K562 (cell line): ENCODE measurements around the gene PIK3R2. TPM values are rescaled to one million over a fixed set of nuclear protein-coding genes. Genes with fewer than 3 reads are reported as not detected.
A peak's percentile ranks its signal among the peaks of the same experiment; 100 is the strongest.

Experiments used
- ATAC-seq: fragments of 200-7000 bp; cut with Tn5 transposase; 3 replicates; pipeline ENCODE4 v1.9.1; 2020; ENCODE audit warnings: moderate library complexity
- BruUV-seq: library from RNA; stranded (reverse); fragments of 400-500 nt; replicated peaks from 2 replicates; lab custom pipeline; 2021; lab: Mats Ljungman, UMichigan
- CTCF ChIA-PET: fragments of 300-600 bp; formaldehyde crosslinking; extraction: SDS; loops from one replicate; lab custom pipeline; 2021; ENCODE audit warnings: low intra/inter-chr PET ratio; lab: Yijun Ruan, JAX
- POLR2A ChIA-PET: fragments of 300-600, 350-650 bp; sonication (Branson Sonifier 250); formaldehyde crosslinking; extraction: SDS; loops from one replicate; lab custom pipeline; 2021; ENCODE audit warnings: antibody characterized with exemption, inconsistent platforms; lab: Yijun Ruan, JAX
- DNase-seq, 4 experiments: peaks; one replicate each; pipeline versions ENCODE4 v3.0.0 to v3.0.0-alpha.2; 2011 to 2018; ENCODE audit warnings: low spot score in 3 of 4, mixed read lengths in 3 of 4; ENCODE audit errors: extremely low read depth in 1 of 4
- FAIRE-seq: peaks from 2 replicates; lab custom pipeline; 2011; peaks lifted over from hg19 to GRCh38; lab: Jason Lieb, UNC
- H2AFZ ChIP-seq: 2 replicates; pipeline ENCODE4 v1.6.0; 2011; ENCODE audit warnings: low read depth, low read length, control low read depth, inconsistent platforms
- H3K27ac ChIP-seq: fragments of 200-600 bp; 3 replicates; pipeline ENCODE4 v1.8.0; 2011; ENCODE audit warnings: low read depth, mild to moderate bottlenecking, control low read depth, inconsistent platforms, low read length, moderate library complexity, mixed read lengths; ENCODE audit errors: extremely low read depth
- H3K27me3 ChIP-seq, 2 experiments: fragments of 300-600 bp in 1 of 2; 2 replicates in 1 of 2; 3 replicates in 1 of 2; pipeline versions ENCODE4 v1.6.0 to v1.8.0; 2011; ENCODE audit warnings: inconsistent platforms in 2 of 2, low read length in 2 of 2, mild to moderate bottlenecking in 1 of 2, mixed read lengths in 1 of 2, moderate library complexity in 1 of 2; ENCODE audit not compliant: control insufficient read depth in 2 of 2, insufficient read depth in 2 of 2
- H3K36me3 ChIP-seq: fragments of 300-600 bp; 3 replicates; pipeline ENCODE4 v1.8.0; 2011; ENCODE audit warnings: mild to moderate bottlenecking, low read length, inconsistent platforms; ENCODE audit not compliant: control insufficient read depth, insufficient read depth
- H3K4me1 ChIP-seq, 2 experiments: fragments of 200-600 bp in 1 of 2; replicated peaks in 1 of 2; 2 replicates in 1 of 2; 3 replicates in 1 of 2; pipeline versions ENCODE4 v1.5.1 to v1.8.0; 2011; ENCODE audit warnings: inconsistent platforms in 2 of 2, low read length in 2 of 2, mild to moderate bottlenecking in 1 of 2, mixed read lengths in 1 of 2, moderate library complexity in 1 of 2; ENCODE audit not compliant: control insufficient read depth in 2 of 2, insufficient read depth in 2 of 2
- H3K4me2 ChIP-seq: 2 replicates; pipeline ENCODE4 v1.6.1; 2011; ENCODE audit warnings: low read length, control low read depth, inconsistent platforms, mixed read lengths; ENCODE audit not compliant: insufficient read depth
- H3K4me3 ChIP-seq: fragments of 200-600 bp; sonication (generic), shearing (Covaris generic); 2 replicates; pipeline ENCODE4 v1.5.1; 2016; ENCODE audit warnings: control low read depth, inconsistent platforms
- H3K79me2 ChIP-seq: fragments of 200-600 bp; 3 replicates; pipeline ENCODE4 v1.8.0; 2011; ENCODE audit warnings: low read length, inconsistent platforms; ENCODE audit not compliant: control insufficient read depth, insufficient read depth
- H3K9ac ChIP-seq, 2 experiments: 2 replicates each; pipeline versions ENCODE4 v1.6.0 to v1.6.1; 2011; ENCODE audit warnings: low read depth in 2 of 2, low read length in 2 of 2, control low read depth in 1 of 2, inconsistent platforms in 1 of 2, mild to moderate bottlenecking in 1 of 2, mixed read lengths in 1 of 2; ENCODE audit not compliant: insufficient read depth in 1 of 2
- H3K9me1 ChIP-seq: one replicate; pipeline ENCODE4 v1.6.0; 2011; ENCODE audit warnings: inconsistent platforms, mild to moderate bottlenecking, low read length, moderate library complexity; ENCODE audit not compliant: control insufficient read depth, insufficient read depth
- H3K9me3 ChIP-seq: replicated peaks from 2 replicates; pipeline ENCODE4 v1.5.1; 2011; ENCODE audit warnings: low read depth, low read length, inconsistent platforms; ENCODE audit not compliant: control insufficient read depth, insufficient read depth
- H4K20me1 ChIP-seq: replicated peaks from 2 replicates; pipeline ENCODE4 v1.6.1; 2011; ENCODE audit warnings: low read length, inconsistent platforms, mixed read lengths; ENCODE audit not compliant: control insufficient read depth, insufficient read depth
- BCOR ChIP-seq: fragments of 450-650 bp; IDR thresholded peaks from 2 replicates; pipeline ENCODE4 v1.6.1; 2016
- BMI1 ChIP-seq: fragments of 150-350 bp; IDR thresholded peaks from 2 replicates; pipeline ENCODE4 v1.6.1; 2014; ENCODE audit warnings: low read length
- CBFA2T3 ChIP-seq: fragments of 450-650 bp; IDR thresholded peaks from 2 replicates; pipeline ENCODE4 v1.6.1; 2017
- CBX3 ChIP-seq, 2 experiments: IDR thresholded peaks; 1 replicate in 1 of 2; 2 replicates in 1 of 2; pipeline ENCODE4 v1.6.1; 2012; ENCODE audit warnings: inconsistent platforms in 2 of 2, low read length in 2 of 2, borderline replicate concordance in 1 of 2, control low read depth in 1 of 2
- HDAC2 ChIP-seq: fragments of 450-650 bp; IDR thresholded peaks from 2 replicates; pipeline ENCODE4 v1.6.1; 2016; ENCODE audit warnings: mild to moderate bottlenecking
- HOMEZ ChIP-seq: fragments of 250-450 bp; sonication (Bioruptor Pico); IDR thresholded peaks from 2 replicates; pipeline ENCODE4 v1.4.0; 2020; ENCODE audit warnings: mild to moderate bottlenecking, moderate library complexity
- KHSRP ChIP-seq: fragments of 450-650 bp; IDR thresholded peaks from 2 replicates; pipeline ENCODE4 v1.6.1; 2017
- MBD1 ChIP-seq: fragments of 250-450 bp; sonication (Bioruptor Pico); IDR thresholded peaks from 2 replicates; pipeline ENCODE4 v1.8.0; 2022; ENCODE audit warnings: inconsistent platforms
- MIER1 ChIP-seq: fragments of 450-650 bp; IDR thresholded peaks from 2 replicates; pipeline ENCODE4 v1.6.1; 2016; ENCODE audit warnings: antibody characterized with exemption, mild to moderate bottlenecking, low read depth
- NR3C1 ChIP-seq: sonication (generic); formaldehyde crosslinking; IDR thresholded peaks from 2 replicates; pipeline ENCODE4 v1.8.1; 2022; ENCODE audit warnings: missing genetic modification reagents
- PCBP1 ChIP-seq: fragments of 200-400 bp; formaldehyde crosslinking; IDR thresholded peaks from 2 replicates; pipeline ENCODE4 v1.6.1; 2018; ENCODE audit warnings: mild to moderate bottlenecking, low read depth, low read length; ENCODE audit not compliant: poor library complexity, severe bottlenecking
- RBFOX2 ChIP-seq: fragments of 200-400 bp; formaldehyde crosslinking; IDR thresholded peaks from 2 replicates; pipeline ENCODE4 v1.6.1; 2017; ENCODE audit warnings: low read depth, mild to moderate bottlenecking, low read length, moderate library complexity
- RBM25 ChIP-seq: fragments of 200-400 bp; formaldehyde crosslinking; IDR thresholded peaks from 2 replicates; pipeline ENCODE4 v1.6.1; 2018; ENCODE audit warnings: low read length, low read depth, moderate library complexity; ENCODE audit not compliant: severe bottlenecking
- RCOR1 ChIP-seq, 2 experiments: IDR thresholded peaks; 2 replicates each; pipeline ENCODE4 v1.6.1; 2012; ENCODE audit warnings: low read depth in 2 of 2, low read length in 2 of 2, borderline replicate concordance in 1 of 2, improper control_type of control experiment in 1 of 2
- SRSF3 ChIP-seq: fragments of 200-400 bp; formaldehyde crosslinking; IDR thresholded peaks from 2 replicates; pipeline ENCODE4 v1.6.1; 2016; ENCODE audit warnings: mild to moderate bottlenecking, low read length, moderate library complexity; ENCODE audit not compliant: insufficient read depth
- TOE1 ChIP-seq, 2 experiments: fragments of 450-650 bp in 1 of 2; sonication (generic) in 1 of 2; formaldehyde crosslinking in 1 of 2; IDR thresholded peaks; 2 replicates each; pipeline versions ENCODE4 v1.7.1 to v1.8.0; 2016 to 2022; ENCODE audit warnings: borderline replicate concordance in 2 of 2, mild to moderate bottlenecking in 2 of 2, antibody characterized with exemption in 1 of 2, inconsistent platforms in 1 of 2, low read depth in 1 of 2, missing genetic modification reagents in 1 of 2, moderate library complexity in 1 of 2
- ZNF253 ChIP-seq: fragments of 250-450 bp; sonication (Bioruptor Pico); conservative IDR thresholded peaks from 2 replicates; pipeline ENCODE4 v1.6.1; 2021; ENCODE audit warnings: mild to moderate bottlenecking
- ZSCAN29 ChIP-seq: fragments of 450-650 bp; IDR thresholded peaks from 2 replicates; pipeline ENCODE4 v1.6.1; 2017
- WGBS: fragments of 100-300 bp; shearing (Covaris generic); methylation state at CpG from one replicate; pipeline ENCODE4 v1.1.6; 2016; ENCODE audit warnings: low coverage, mixed read lengths; ENCODE audit not compliant: insufficient coverage; ENCODE audit errors: missing lambda C conversion rate; 5-methylcytosine and 5-hydroxymethylcytosine counted together
- in situ Hi-C: fragments of 300-500 bp; cut with MboI; formaldehyde crosslinking; loops from 4 replicates; pipeline ENCODE4 v1.15.0; 2018; ENCODE audit warnings: inconsistent platforms, mixed read lengths
- intact Hi-C: fragments of 100-400 bp; cut with micrococcal nuclease; formaldehyde crosslinking; loops from 2 replicates; pipeline ENCODE4 v1.14.2; 2022
- polyA plus RNA-seq, 8 experiments: library from polyadenylated mRNA; depleted of rRNA in 4 of 8; stranded (reverse) in 5 of 8; unstranded in 3 of 8; fragments of >200 nt; fragmentation: Nextera tagmentation in 2 of 8; fragmentation: Illumina TruSeq in 1 of 8; extraction: Ambion mirVana in 2 of 8; extraction: Trizol in 1 of 8; gene quantifications; 2 replicates each; pipeline versions ENCODE4 v1.2.1 to v1.2.3, GENCODE V29; 2011 to 2014; ENCODE audit warnings: inconsistent platforms in 1 of 8, missing spikeins in 1 of 8
- total RNA-seq, 7 experiments: library from RNA; depleted of rRNA in 6 of 7; stranded (reverse); fragments of >200 nt in 6 of 7; fragmentation: Illumina TruSeq in 2 of 7; extraction: Trizol in 2 of 7; gene quantifications; 2 replicates each; pipeline versions ENCODE4 v1.2.1 to v1.2.3, GENCODE V29; 2011 to 2021; ENCODE audit warnings: low replicate concordance in 1 of 7

PIK3R2 gene
- total and polyA plus RNA-seq, 9 of the 15 experiments (the other 6 are each of a cell fraction or from before 2014, with no cell fraction given), result 0.39 to 37.9 (median 5.3) TPM

DNA sequence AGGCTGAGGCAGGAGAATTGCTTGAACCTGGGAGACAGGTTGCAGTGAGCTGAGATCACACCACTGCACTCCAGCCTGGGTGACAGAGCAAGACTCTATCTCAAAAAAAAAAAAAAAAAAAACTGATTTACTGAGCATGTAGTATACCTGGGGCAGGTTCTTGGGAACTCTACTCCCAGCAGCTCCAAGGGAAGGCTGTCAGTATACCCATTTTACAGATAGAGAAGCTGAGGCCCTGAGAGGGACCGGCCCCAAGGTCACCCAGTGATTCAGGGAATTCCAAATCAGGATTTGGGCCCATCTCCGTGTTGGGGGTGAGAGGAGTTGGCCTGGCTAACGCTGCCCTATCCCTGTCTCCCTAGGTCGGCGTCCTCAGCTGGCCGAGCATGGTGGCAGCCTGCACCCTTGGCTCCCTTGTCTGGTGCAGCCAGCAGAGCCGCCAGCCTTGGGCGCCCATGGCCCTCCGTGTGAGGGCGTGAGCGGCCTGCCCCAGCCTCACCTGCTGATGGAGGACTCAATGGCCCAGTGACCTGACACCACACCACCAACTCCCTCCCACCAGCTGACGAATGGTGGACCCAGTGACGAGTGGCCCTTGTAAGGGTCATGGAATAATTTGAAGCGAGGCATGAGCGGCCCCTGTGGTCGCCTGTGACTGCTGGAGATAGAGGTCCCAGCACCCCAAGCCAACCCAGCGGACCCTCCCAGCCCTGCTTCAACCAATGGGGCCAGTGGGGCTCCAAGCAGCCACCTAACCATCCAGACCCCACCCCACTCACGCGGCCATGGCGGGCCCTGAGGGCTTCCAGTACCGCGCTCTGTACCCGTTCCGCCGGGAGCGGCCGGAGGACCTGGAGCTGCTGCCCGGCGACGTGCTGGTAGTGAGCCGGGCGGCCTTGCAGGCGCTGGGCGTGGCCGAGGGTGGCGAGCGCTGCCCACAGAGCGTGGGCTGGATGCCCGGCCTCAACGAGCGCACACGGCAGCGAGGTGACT is 2.4 kb downstream of the PIK3R2 start:
- BruUV-seq, result no TSS peak
- no peaks in the 10 kb centered on the region for H3K9me1 ChIP-seq
- peak overlapping the region; percentile 53; the same call in 1 of the 3 replicates for H3K27ac ChIP-seq
- no peak overlapping the region for H2AFZ ChIP-seq
- no peaks in the 10 kb centered on the region for H3K9me3 ChIP-seq
- H3K27me3 ChIP-seq, result no peaks in the 10 kb centered on the region
- peaks cover 19% of the 10 kb centered on the region for H4K20me1 ChIP-seq
- H3K4me1 ChIP-seq, result peaks cover 37 to 71% of the 10 kb centered on the region in 2 experiments
- in situ Hi-C loops, result no loop called here
- peaks cover 39% of the 10 kb centered on the region; the same call in 2 of the 3 replicates for H3K36me3 ChIP-seq
- CTCF ChIA-PET, result no interaction called here
- intact Hi-C loops, result loop anchor here (10.0 kb wide), 2 partner anchors 91 to 211 kb away; no protein-coding TSS in a partner anchor
- peaks cover 51% of the 10 kb centered on the region for H3K79me2 ChIP-seq
- POLR2A ChIA-PET, result interaction anchor here (0.8 to 1.3 kb wide), 3 partner anchors 13 to 16 kb away, joined by 3 to 5 read pairs (median 4); no protein-coding TSS in a partner anchor
- ATAC-seq, result no peak
- WGBS, result 90% methylated on average over 25 of the region's 43 CpGs
- H3K4me2 ChIP-seq, result no peak overlapping the region
- no peak for FAIRE-seq
- peak overlapping the region in 1 of 2 experiments; percentile 87; a peak in 2 of 4 replicates for H3K9ac ChIP-seq
- no peak overlapping the region for H3K4me3 ChIP-seq
- DNase-seq, result no peak
- TF ChIP-seq BMI1 (no peak), CBFA2T3 (no peak), NR3C1 (no peak), ZNF253 (CRISPR knock-in tag) (no peak), KHSRP (no peak), PCBP1 (no peak), RBFOX2 (peak; percentile 34), MBD1 (CRISPR knock-in tag) (no peak), SRSF3 (no peak), BCOR (peak; percentile 77), ZSCAN29 (no peak), RBM25 (peak; percentile 89), MIER1 (no peak), HOMEZ (CRISPR knock-in tag) (no peak), HDAC2 (0 out of 2 replicates have a peak, but pooled peaks have one; percentile 26), CBX3 (IDR thresholded peaks at IDR 0.05; ENCODE audit: borderline replicate concordance in 1 of 2, low read length in 2 of 2) (0 out of 3 replicates have a peak, but pooled peaks of 1 of the 2 experiments have one; percentile 17), RCOR1 (IDR thresholded peaks at IDR 0.05; ENCODE audit: borderline replicate concordance in 1 of 2, low read depth in 2 of 2, low read length in 2 of 2) (peak in 1 of 2 experiments; percentile 67; a peak in 1 of 4 replicates), TOE1 (IDR thresholded peaks at IDR 0.05; ENCODE audit: borderline replicate concordance) (no peak), TOE1 (CRISPR knock-in tag; IDR thresholded peaks at IDR 0.05; ENCODE audit: borderline replicate concordance, low read depth) (no peak)
